MCF 10A (cell line): ENCODE data around the gene CYP4F3. TPM values are rescaled to one million over a fixed set of nuclear protein-coding genes. Genes with fewer than 3 reads are reported as not detected.

Experiments
- BruUV-seq: library from RNA; stranded (reverse); fragments of 400-500 nt; replicated peaks from 2 replicates; lab custom pipeline; 2021; lab: Mats Ljungman, UMichigan
- CTCF ChIA-PET: fragments of 300-600 bp; sonication (Branson Sonifier 250); formaldehyde crosslinking; extraction: SDS; loops from one replicate; lab custom pipeline; 2021; ENCODE audit warnings: antibody characterized with exemption, inconsistent platforms; lab: Yijun Ruan, JAX
- POLR2A ChIA-PET: fragments of 300-600, 350-650 bp; sonication (Branson Sonifier 250); formaldehyde crosslinking; extraction: SDS; loops from one replicate; lab custom pipeline; 2020; ENCODE audit warnings: antibody characterized with exemption, inconsistent platforms; lab: Yijun Ruan, JAX
- DNase-seq: peaks from one replicate; pipeline ENCODE4 v3.0.0-alpha.2; 2018; ENCODE audit not compliant: unreplicated experiment
- H3K27ac Mint-ChIP-seq: one replicate; pipeline ENCODE4 v1.8.0; 2022; ENCODE audit warnings: mild to moderate bottlenecking, low read depth, mixed read lengths; ENCODE audit not compliant: unreplicated experiment
- H3K27me3 Mint-ChIP-seq: one replicate; pipeline ENCODE4 v1.8.0; 2022; ENCODE audit warnings: mixed read lengths; ENCODE audit not compliant: insufficient read depth, unreplicated experiment
- H3K36me3 Mint-ChIP-seq: one replicate; pipeline ENCODE4 v1.8.0; 2022; ENCODE audit warnings: mild to moderate bottlenecking, moderate library complexity, mixed read lengths; ENCODE audit not compliant: insufficient read depth, unreplicated experiment
- H3K4me1 Mint-ChIP-seq: one replicate; pipeline ENCODE4 v1.8.0; 2022; ENCODE audit warnings: mixed read lengths; ENCODE audit not compliant: insufficient read depth, unreplicated experiment
- H3K4me3 Mint-ChIP-seq: one replicate; pipeline ENCODE4 v1.8.0; 2022; ENCODE audit warnings: mild to moderate bottlenecking, moderate library complexity, mixed read lengths; ENCODE audit not compliant: unreplicated experiment
- H3K9me3 Mint-ChIP-seq: one replicate; pipeline ENCODE4 v1.8.0; 2022; ENCODE audit warnings: mixed read lengths; ENCODE audit not compliant: unreplicated experiment
- intact Hi-C: fragments of 100-400 bp; cut with micrococcal nuclease; formaldehyde crosslinking; loops from 2 replicates; pipeline ENCODE4 v1.14.1; 2022
- total RNA-seq: library from RNA; stranded (reverse); gene quantifications from 2 replicates; pipeline ENCODE4 v1.2.3, GENCODE V29; 2022
- TF ChIP-seq, protein P1 (sequence below): fragments of 200-600 bp; IDR thresholded peaks from one replicate; pipeline ENCODE4 v1.8.0; 2022; ENCODE audit warnings: antibody characterized with exemption, mild to moderate bottlenecking; ENCODE audit not compliant: unreplicated experiment

CYP4F3 gene
- total RNA-seq, 1 experiment from 2014 or later, result 0.75 TPM

DNA sequence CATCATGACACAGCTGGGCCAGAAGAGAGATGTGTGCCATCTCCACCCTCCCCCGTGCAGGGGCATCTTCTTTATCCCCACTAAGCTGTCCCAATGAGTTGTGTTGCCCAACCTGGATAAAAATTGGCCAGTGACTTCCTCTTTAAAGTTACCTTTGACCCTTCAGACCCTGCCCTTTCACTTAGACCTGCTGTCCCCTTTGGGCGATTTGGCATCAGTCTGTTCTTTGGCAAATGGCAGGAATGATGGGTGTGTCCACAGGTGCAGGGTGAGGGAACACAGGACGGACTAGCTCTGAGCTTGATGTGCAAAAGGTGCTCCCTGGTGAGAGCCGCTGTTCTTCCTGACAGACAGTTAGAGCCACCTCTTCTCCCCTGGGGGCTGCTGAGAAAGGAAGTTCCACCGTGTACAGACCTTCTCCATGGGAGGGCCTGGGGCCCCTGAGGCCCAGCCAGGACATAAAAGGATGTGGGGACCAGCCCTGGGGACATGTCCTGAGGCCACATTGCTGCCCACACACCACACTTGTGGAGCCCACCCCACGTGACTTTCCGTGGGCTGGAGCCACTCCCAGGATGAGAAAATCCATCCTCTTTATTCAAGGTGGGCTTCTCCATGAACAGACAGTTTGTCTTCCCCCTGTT, 23.9 kb upstream of the CYP4F3 start:
- POLR2A ChIA-PET, result no interaction called here
- Mint-ChIP-seq H3K27ac (no peak overlapping the region), H3K27me3 (peaks cover 12% of the 10 kb centered on the region), H3K4me3 (no peak overlapping the region), H3K4me1 (no peaks in the 10 kb centered on the region), H3K9me3 (peaks cover 30% of the 10 kb centered on the region), H3K36me3 (no peaks in the 10 kb centered on the region)
- TF ChIP-seq, protein P1, sequence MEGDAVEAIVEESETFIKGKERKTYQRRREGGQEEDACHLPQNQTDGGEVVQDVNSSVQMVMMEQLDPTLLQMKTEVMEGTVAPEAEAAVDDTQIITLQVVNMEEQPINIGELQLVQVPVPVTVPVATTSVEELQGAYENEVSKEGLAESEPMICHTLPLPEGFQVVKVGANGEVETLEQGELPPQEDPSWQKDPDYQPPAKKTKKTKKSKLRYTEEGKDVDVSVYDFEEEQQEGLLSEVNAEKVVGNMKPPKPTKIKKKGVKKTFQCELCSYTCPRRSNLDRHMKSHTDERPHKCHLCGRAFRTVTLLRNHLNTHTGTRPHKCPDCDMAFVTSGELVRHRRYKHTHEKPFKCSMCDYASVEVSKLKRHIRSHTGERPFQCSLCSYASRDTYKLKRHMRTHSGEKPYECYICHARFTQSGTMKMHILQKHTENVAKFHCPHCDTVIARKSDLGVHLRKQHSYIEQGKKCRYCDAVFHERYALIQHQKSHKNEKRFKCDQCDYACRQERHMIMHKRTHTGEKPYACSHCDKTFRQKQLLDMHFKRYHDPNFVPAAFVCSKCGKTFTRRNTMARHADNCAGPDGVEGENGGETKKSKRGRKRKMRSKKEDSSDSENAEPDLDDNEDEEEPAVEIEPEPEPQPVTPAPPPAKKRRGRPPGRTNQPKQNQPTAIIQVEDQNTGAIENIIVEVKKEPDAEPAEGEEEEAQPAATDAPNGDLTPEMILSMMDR, result no peak
- CTCF ChIA-PET, result no interaction called here
- no TSS peak for BruUV-seq
- intact Hi-C loops, result no loop called here
- DNase-seq, result no peak

DNA sequence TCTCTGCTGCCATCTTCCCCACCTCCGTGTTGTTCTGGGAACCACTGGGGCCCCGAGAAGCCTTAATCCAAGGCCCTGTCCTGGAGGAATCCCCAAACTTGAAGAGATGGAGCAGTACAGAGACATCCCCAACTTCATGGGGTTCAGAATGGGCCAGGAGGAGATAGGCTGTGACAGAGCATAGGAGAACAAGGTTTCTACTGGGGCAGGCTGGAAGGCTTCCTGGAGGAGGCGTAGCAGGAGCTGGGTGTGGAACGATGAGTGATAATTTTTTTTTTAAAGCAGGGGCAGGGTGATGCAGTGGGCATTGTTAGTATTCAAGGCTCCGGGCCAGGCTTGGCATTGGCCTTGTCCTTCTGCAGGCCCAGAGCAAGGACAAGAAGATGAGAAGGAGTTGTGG, 22.4 kb upstream of the CYP4F3 start:
- H3K9me3 Mint-ChIP-seq, result peaks cover 42% of the 10 kb centered on the region

DNA sequence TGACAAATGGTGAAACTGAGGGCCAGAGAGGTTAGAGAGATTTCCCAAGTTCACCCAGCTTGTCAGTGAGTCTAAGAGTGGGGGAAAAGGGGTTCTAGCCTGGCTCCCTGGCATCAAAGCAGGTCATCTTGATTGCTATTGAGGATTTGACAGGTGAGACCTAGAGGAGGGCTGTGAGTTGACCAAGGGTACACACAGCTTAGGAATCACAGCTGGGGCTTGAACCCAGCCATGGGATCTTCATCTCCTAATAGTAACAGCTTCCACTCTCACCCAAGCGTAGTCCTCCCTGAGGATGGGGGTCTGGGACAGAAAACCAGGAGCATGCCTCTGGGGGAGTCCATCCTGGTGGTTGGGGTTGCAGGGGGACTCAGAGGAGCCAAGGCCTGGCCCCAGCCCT, 18.9 kb upstream of the CYP4F3 start:
- POLR2A ChIA-PET, result no interaction called here
- intact Hi-C loops, result no loop called here
- H3K36me3 Mint-ChIP-seq, result no peaks in the 10 kb centered on the region

More for the DNA sequence above, 22.4 kb upstream of the CYP4F3 start:
- no peak overlapping the region for H3K27ac Mint-ChIP-seq
- no TSS peak for BruUV-seq
- no peaks in the 10 kb centered on the region for H3K36me3 Mint-ChIP-seq
- no peak overlapping the region for H3K4me3 Mint-ChIP-seq
- H3K4me1 Mint-ChIP-seq, result no peaks in the 10 kb centered on the region
- intact Hi-C loops, result no loop called here
- TF ChIP-seq, protein P1, result no peak
- no peak for DNase-seq
- POLR2A ChIA-PET, result no interaction called here
- CTCF ChIA-PET, result no interaction called here
- H3K27me3 Mint-ChIP-seq, result peaks cover 12% of the 10 kb centered on the region

DNA sequence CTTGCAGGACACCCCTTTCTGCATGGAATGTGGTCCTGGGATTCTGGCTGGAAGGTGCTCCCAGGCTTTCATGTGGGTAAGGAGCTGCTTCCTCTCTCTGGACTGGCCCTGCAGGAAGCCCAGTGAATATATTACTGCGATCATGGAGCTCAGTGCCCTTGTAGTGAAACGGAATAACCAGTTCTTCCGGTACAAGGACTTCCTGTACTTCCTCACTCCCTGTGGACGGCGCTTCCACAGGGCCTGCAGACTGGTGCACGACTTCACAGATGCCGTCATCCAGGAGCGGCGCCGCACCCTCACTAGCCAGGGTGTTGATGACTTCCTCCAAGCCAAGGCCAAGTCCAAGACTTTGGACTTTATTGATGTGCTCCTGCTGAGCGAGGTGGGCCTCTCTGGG, 17.7 kb upstream of the CYP4F3 start:
- Mint-ChIP-seq H3K36me3 (no peaks in the 10 kb centered on the region), H3K4me1 (no peaks in the 10 kb centered on the region), H3K27me3 (no peaks in the 10 kb centered on the region), H3K9me3 (peaks cover 28% of the 10 kb centered on the region), H3K27ac (no peak overlapping the region), H3K4me3 (no peak overlapping the region)
- ChIA-PET POLR2A (no interaction called here), CTCF (interaction anchor here (1.3 to 1.6 kb wide), 2 partner anchors 18 to 41 kb away, joined by 3 to 6 read pairs; no protein-coding TSS in a partner anchor)
- DNase-seq, result no peak
- BruUV-seq, result no TSS peak
- TF ChIP-seq, protein P1, result no peak
- intact Hi-C loops, result no loop called here

More for the DNA sequence above, 18.9 kb upstream of the CYP4F3 start:
- Mint-ChIP-seq H3K27ac (no peak overlapping the region), H3K9me3 (peaks cover 29% of the 10 kb centered on the region), H3K4me3 (no peak overlapping the region), H3K4me1 (no peaks in the 10 kb centered on the region), H3K27me3 (no peaks in the 10 kb centered on the region)
- no TSS peak for BruUV-seq
- TF ChIP-seq, protein P1, result no peak
- no peak for DNase-seq
- CTCF ChIA-PET, result interaction anchor here (0.7 kb wide), 1 partner anchor 137 kb away, joined by 3 read pairs; no protein-coding TSS in a partner anchor
